ENCODE measurements around the gene KCNT1. TPM values are rescaled to one million over a fixed set of nuclear protein-coding genes. Genes with fewer than 3 reads are reported as not detected.
A peak's percentile ranks its signal among the peaks of the same experiment; 100 is the strongest.

The KCNT1 gene
- polyA plus RNA-seq, 2 of the 4 experiments (the other 2 are of a cell fraction): not detected

DNA sequence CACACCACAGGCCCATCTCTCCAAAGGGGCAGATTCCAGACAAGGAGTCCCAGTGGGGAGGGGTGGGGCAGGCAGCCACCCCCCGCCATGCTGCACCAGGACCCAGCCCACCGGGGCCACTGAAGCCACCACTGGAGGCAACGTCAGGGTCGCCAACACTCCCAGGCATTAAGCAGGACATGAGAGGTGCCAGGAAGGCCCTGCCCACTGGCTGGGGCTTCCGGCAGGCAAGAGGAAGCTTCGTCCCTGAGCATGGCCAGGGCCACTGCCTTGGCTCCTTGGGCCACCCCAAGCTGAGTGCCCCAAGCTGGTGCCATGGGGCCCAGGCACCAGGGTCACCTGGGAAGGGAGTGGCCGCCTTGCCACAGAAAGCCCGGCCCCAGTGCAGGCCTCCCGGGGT lies 17.5 kb downstream of the KCNT1 start:
- Histone ChIP-seq H3K27ac (no peak overlapping the region), H3K4me2 (no peak overlapping the region), H3K4me3 (no peak overlapping the region), H3K9me3 (no peaks in the 10 kb centered on the region), H3K4me1 (peaks cover 3% of the 10 kb centered on the region; the same call in 1 of the 3 replicates)
- TF ChIP-seq, protein P1, sequence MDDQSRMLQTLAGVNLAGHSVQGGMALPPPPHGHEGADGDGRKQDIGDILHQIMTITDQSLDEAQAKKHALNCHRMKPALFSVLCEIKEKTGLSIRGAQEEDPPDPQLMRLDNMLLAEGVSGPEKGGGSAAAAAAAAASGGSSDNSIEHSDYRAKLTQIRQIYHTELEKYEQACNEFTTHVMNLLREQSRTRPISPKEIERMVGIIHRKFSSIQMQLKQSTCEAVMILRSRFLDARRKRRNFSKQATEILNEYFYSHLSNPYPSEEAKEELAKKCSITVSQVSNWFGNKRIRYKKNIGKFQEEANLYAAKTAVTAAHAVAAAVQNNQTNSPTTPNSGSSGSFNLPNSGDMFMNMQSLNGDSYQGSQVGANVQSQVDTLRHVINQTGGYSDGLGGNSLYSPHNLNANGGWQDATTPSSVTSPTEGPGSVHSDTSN (IDR thresholded peaks at IDR 0.05): no peak
- no peak for TF ChIP-seq HOXB5 (CRISPR knock-in tag; IDR thresholded peaks at IDR 0.05)
- no peak for TF ChIP-seq ESRRA (IDR thresholded peaks at IDR 0.05; ENCODE audit: borderline replicate concordance, low read length)
- no peak for TF ChIP-seq EHMT2 (IDR thresholded peaks at IDR 0.05; ENCODE audit: low read depth)
- TF ChIP-seq HOXB13 (CRISPR knock-in tag; IDR thresholded peaks at IDR 0.05; ENCODE audit: low read depth): no peak
- no peak for TF ChIP-seq FOSB (CRISPR knock-in tag; IDR thresholded peaks at IDR 0.05)
- TF ChIP-seq CHD4 (IDR thresholded peaks at IDR 0.05; ENCODE audit: borderline replicate concordance): no peak
- TF ChIP-seq RARB (CRISPR knock-in tag; IDR thresholded peaks at IDR 0.05): no peak
- TF ChIP-seq, protein P2, sequence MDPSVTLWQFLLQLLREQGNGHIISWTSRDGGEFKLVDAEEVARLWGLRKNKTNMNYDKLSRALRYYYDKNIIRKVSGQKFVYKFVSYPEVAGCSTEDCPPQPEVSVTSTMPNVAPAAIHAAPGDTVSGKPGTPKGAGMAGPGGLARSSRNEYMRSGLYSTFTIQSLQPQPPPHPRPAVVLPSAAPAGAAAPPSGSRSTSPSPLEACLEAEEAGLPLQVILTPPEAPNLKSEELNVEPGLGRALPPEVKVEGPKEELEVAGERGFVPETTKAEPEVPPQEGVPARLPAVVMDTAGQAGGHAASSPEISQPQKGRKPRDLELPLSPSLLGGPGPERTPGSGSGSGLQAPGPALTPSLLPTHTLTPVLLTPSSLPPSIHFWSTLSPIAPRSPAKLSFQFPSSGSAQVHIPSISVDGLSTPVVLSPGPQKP (IDR thresholded peaks at IDR 0.05; ENCODE audit: low read depth, low read length): no peak
- no peak for TF ChIP-seq EP300 (IDR thresholded peaks at IDR 0.05)
- TF ChIP-seq, protein P3, sequence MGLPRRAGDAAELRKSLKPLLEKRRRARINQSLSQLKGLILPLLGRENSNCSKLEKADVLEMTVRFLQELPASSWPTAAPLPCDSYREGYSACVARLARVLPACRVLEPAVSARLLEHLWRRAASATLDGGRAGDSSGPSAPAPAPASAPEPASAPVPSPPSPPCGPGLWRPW (IDR thresholded peaks at IDR 0.05): no peak
- TF ChIP-seq, protein P4, sequence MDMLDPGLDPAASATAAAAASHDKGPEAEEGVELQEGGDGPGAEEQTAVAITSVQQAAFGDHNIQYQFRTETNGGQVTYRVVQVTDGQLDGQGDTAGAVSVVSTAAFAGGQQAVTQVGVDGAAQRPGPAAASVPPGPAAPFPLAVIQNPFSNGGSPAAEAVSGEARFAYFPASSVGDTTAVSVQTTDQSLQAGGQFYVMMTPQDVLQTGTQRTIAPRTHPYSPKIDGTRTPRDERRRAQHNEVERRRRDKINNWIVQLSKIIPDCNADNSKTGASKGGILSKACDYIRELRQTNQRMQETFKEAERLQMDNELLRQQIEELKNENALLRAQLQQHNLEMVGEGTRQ (IDR thresholded peaks at IDR 0.05): no peak
- no peak for DNase-seq (ENCODE audit: low read depth in 1 of 2, low spot score in 1 of 2)
- no peak for FAIRE-seq
- no CpG with 5 or more reads among the region's 9 CpGs for WGBS (ENCODE audit: missing lambda C conversion rate)
- no peak for ATAC-seq
- ChIA-PET POLR2A (no interaction called here), CTCF (interaction anchor here (0.8 to 1.5 kb wide), 4 partner anchors 17 to 146 kb away, joined by 3 to 4 read pairs (median 3); partner anchors contain the start of gene KCNT1)

DNA sequence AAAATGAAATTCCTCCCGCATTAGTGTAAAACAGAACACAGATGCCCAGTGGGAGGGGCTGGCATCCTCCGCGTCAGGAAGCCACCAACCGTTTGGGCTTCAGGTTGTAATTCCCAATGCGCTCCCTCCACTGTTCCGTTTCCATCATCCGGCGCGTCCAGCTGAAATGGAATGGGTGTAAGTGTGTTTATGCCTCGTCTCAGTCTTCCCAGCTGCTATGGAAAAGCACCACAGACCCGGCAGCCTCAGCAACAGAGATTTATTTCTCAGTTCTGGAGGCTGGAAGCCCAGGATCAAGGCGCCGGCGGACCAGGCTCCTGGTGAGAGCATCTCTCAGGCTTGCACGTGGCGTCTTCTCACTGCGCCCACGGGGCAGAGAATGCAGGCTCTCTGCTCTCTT lies 20.4 kb downstream of the KCNT1 start:
- 82% methylated on average over 18 of the region's 18 CpGs for WGBS (ENCODE audit: missing lambda C conversion rate)
- no peak overlapping the region for H3K4me3 ChIP-seq
- H3K27ac ChIP-seq: no peak overlapping the region
- CTCF ChIA-PET: no interaction called here
- POLR2A ChIA-PET: no interaction called here
- no peak for FAIRE-seq
- H3K9me3 ChIP-seq: no peaks in the 10 kb centered on the region
- H3K4me1 ChIP-seq: peaks cover 12% of the 10 kb centered on the region; the same call in 1 of the 3 replicates
- DNase-seq (ENCODE audit: low read depth in 1 of 2, low spot score in 1 of 2): no peak
- no peak overlapping the region for H3K4me2 ChIP-seq
- TF ChIP-seq, protein P1 (IDR thresholded peaks at IDR 0.05): no peak
- no peak for TF ChIP-seq JUNB (IDR thresholded peaks at IDR 0.05)
- no peak for TF ChIP-seq MYC (IDR thresholded peaks at IDR 0.05; ENCODE audit: borderline replicate concordance, low read length)
- TF ChIP-seq SMC3 (IDR thresholded peaks at IDR 0.05): no peak
- TF ChIP-seq, protein P5, sequence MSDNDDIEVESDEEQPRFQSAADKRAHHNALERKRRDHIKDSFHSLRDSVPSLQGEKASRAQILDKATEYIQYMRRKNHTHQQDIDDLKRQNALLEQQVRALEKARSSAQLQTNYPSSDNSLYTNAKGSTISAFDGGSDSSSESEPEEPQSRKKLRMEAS (IDR thresholded peaks at IDR 0.05): no peak
- TF ChIP-seq JUN (IDR thresholded peaks at IDR 0.05): no peak
- no peak for ATAC-seq

DNA sequence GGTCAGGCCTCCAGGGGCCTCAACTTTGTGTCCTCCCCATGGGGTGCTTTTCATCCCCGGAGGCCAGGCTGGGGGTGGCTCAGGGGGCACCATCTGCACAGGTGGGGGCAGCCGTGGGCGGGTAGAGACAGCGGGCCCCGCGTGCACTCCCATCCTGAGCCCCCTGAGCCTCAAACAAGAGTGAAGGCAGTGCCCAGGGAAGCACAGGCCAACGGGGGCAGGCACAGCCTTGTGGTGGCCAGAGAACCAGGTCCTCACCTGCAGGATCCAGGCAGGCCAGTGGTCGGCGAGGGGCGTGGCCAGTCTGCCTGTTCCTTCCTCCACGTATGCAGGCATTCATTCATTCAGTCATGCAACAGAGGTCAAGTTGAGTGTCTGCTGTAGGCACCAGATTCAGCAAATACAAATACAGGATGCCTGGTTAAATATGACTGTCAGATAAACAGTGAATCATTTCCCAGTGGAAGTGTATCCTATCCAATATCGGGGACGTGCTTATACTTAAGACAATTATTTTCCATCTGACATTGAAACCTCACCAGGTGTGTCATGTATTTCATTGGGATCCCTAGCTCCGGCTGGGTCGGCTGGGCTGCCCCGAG lies 22.3 kb downstream of the KCNT1 start:
- Histone ChIP-seq H3K4me1 (peaks cover 12% of the 10 kb centered on the region; the same call in 1 of the 3 replicates), H3K4me2 (no peak overlapping the region), H3K4me3 (no peak overlapping the region), H3K27ac (no peak overlapping the region), H3K9me3 (no peaks in the 10 kb centered on the region)
- DNase-seq (ENCODE audit: low read depth in 1 of 2, low spot score in 1 of 2) (peak in 1 of 2 experiments; percentile 25), ATAC-seq (no peak), FAIRE-seq (no peak)
- ChIA-PET POLR2A (no interaction called here), CTCF (interaction anchor here (1.2 kb wide), 1 partner anchor 477 kb away, joined by 3 read pairs; no protein-coding TSS in a partner anchor)
- WGBS (ENCODE audit: missing lambda C conversion rate): 56% methylated on average over 15 of the region's 16 CpGs
- TF ChIP-seq EHF (CRISPR knock-in tag; IDR thresholded peaks at IDR 0.05) (no peak), FOXS1 (CRISPR knock-in tag; IDR thresholded peaks at IDR 0.05) (no peak), MYC (IDR thresholded peaks at IDR 0.05; ENCODE audit: borderline replicate concordance, low read length) (no peak), GATA3 (IDR thresholded peaks at IDR 0.05; ENCODE audit: borderline replicate concordance) (no peak), BHLHE40 (IDR thresholded peaks at IDR 0.05; ENCODE audit: low read depth, low read length) (no peak), EHMT2 (IDR thresholded peaks at IDR 0.05; ENCODE audit: low read depth) (no peak), KDM5A (IDR thresholded peaks at IDR 0.05) (no peak), CBX8 (IDR thresholded peaks at IDR 0.05) (no peak)
- TF ChIP-seq, protein P6, sequence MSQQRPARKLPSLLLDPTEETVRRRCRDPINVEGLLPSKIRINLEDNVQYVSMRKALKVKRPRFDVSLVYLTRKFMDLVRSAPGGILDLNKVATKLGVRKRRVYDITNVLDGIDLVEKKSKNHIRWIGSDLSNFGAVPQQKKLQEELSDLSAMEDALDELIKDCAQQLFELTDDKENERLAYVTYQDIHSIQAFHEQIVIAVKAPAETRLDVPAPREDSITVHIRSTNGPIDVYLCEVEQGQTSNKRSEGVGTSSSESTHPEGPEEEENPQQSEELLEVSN (IDR thresholded peaks at IDR 0.05; ENCODE audit: borderline replicate concordance, low read depth): no peak
- TF ChIP-seq, protein P7, sequence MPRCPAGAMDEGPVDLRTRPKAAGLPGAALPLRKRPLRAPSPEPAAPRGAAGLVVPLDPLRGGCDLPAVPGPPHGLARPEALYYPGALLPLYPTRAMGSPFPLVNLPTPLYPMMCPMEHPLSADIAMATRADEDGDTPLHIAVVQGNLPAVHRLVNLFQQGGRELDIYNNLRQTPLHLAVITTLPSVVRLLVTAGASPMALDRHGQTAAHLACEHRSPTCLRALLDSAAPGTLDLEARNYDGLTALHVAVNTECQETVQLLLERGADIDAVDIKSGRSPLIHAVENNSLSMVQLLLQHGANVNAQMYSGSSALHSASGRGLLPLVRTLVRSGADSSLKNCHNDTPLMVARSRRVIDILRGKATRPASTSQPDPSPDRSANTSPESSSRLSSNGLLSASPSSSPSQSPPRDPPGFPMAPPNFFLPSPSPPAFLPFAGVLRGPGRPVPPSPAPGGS (IDR thresholded peaks at IDR 0.05): no peak
- TF ChIP-seq, protein P8, sequence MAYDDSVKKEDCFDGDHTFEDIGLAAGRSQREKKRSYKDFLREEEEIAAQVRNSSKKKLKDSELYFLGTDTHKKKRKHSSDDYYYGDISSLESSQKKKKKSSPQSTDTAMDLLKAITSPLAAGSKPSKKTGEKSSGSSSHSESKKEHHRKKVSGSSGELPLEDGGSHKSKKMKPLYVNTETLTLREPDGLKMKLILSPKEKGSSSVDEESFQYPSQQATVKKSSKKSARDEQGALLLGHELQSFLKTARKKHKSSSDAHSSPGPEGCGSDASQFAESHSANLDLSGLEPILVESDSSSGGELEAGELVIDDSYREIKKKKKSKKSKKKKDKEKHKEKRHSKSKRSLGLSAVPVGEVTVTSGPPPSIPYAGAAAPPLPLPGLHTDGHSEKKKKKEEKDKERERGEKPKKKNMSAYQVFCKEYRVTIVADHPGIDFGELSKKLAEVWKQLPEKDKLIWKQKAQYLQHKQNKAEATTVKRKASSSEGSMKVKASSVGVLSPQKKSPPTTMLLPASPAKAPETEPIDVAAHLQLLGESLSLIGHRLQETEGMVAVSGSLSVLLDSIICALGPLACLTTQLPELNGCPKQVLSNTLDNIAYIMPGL (CRISPR knock-in tag; IDR thresholded peaks at IDR 0.05; ENCODE audit: borderline replicate concordance): no peak
